Tibial nerve (tissue), 4 donors: Measurements from ENCODE around the gene C6orf141.

ENCODE experiments used
- EP300 ChIP-seq, 2 donors: sonication (generic); formaldehyde crosslinking; IDR thresholded peaks; one replicate each; pipeline ENCODE4 v1.6.1; 2017; ENCODE audit warnings: antibody characterized with exemption in 2 of 2, mild to moderate bottlenecking in 1 of 2
- POLR2A ChIP-seq, 2 donors: fragments of 450-650 bp; IDR thresholded peaks; one replicate each; pipeline ENCODE4 v1.6.1; 2017; ENCODE audit warnings: antibody characterized with exemption in 2 of 2, mild to moderate bottlenecking in 2 of 2, moderate library complexity in 2 of 2
- TF ChIP-seq, protein P1 (sequence below), 5 experiments: fragments of 200-600 bp in 3 of 5; fragments of 450-650 bp in 2 of 5; sonication (generic) in 3 of 5; IDR thresholded peaks; one replicate each; pipeline ENCODE4 v1.5.1; 2016 to 2019; ENCODE audit warnings: antibody characterized with exemption in 5 of 5, mild to moderate bottlenecking in 3 of 5, moderate library complexity in 2 of 5

- TF ChIP-seq EP300 (IDR thresholded peaks at IDR 0.05) (no peak), POLR2A (IDR thresholded peaks at IDR 0.05) (no peak)
- TF ChIP-seq, protein P1, sequence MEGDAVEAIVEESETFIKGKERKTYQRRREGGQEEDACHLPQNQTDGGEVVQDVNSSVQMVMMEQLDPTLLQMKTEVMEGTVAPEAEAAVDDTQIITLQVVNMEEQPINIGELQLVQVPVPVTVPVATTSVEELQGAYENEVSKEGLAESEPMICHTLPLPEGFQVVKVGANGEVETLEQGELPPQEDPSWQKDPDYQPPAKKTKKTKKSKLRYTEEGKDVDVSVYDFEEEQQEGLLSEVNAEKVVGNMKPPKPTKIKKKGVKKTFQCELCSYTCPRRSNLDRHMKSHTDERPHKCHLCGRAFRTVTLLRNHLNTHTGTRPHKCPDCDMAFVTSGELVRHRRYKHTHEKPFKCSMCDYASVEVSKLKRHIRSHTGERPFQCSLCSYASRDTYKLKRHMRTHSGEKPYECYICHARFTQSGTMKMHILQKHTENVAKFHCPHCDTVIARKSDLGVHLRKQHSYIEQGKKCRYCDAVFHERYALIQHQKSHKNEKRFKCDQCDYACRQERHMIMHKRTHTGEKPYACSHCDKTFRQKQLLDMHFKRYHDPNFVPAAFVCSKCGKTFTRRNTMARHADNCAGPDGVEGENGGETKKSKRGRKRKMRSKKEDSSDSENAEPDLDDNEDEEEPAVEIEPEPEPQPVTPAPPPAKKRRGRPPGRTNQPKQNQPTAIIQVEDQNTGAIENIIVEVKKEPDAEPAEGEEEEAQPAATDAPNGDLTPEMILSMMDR (IDR thresholded peaks at IDR 0.05): no peak
Measured at GRCh38 chr6:49513153-49513989, 37.1 kb upstream of the C6orf141 start.
